Measurements from ENCODE around the gene THOC5. TPM values are rescaled to one million over a fixed set of nuclear protein-coding genes. Genes with fewer than 3 reads are reported as not detected.

THOC5 gene
- total RNA-seq, 1 donor from 2014 or later = 44.8 TPM

- Mint-ChIP-seq H3K4me3 (no peak overlapping the region), H3K9me3 (no peaks in the 10 kb centered on the region), H3K27ac (no peak overlapping the region), H3K36me3 (no peaks in the 10 kb centered on the region), H3K4me1 (peaks cover 16% of the 10 kb centered on the region), H3K27me3 (ENCODE audit: low read depth) (peaks cover 90% of the 10 kb centered on the region)
- TF ChIP-seq CTCF (IDR thresholded peaks at IDR 0.05; ENCODE audit: unreplicated experiment) = no peak
- no peak for DNase-seq (ENCODE audit: low spot score in 2 of 2, unreplicated experiment in 2 of 2)
These were observed 77.4 kb downstream of the THOC5 start for GRCh38 chr22:29476116-29476515.

DNA sequence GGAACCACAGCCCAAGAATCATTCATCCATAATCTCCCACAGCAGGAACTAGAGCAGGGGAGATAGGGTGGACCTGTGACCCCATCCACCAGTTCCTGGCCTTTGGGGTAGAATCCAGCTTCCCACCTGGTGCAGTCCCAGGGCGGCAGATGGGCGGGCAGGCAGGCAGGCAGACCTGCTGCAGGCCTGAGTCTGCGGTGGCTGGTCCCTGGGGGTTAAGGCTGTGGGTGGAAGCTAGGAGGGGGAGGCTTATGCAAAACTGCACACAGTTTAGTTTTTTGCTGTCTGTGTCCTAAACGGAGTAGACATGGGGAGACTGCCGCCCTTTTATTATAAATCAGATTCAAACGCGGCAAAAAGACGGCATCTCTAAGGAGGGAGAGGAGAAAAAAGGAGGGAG is 78.0 kb downstream of the THOC5 start:
- no peak for TF ChIP-seq CTCF (IDR thresholded peaks at IDR 0.05; ENCODE audit: unreplicated experiment)
- no peak for DNase-seq (ENCODE audit: low spot score in 2 of 2, unreplicated experiment in 2 of 2)
- peaks cover 15% of the 10 kb centered on the region for H3K4me1 Mint-ChIP-seq
- H3K4me3 Mint-ChIP-seq = no peak overlapping the region
- H3K9me3 Mint-ChIP-seq = no peaks in the 10 kb centered on the region
- H3K27ac Mint-ChIP-seq = no peak overlapping the region
- H3K36me3 Mint-ChIP-seq = no peaks in the 10 kb centered on the region
- peaks cover 92% of the 10 kb centered on the region for H3K27me3 Mint-ChIP-seq (ENCODE audit: low read depth)

DNA sequence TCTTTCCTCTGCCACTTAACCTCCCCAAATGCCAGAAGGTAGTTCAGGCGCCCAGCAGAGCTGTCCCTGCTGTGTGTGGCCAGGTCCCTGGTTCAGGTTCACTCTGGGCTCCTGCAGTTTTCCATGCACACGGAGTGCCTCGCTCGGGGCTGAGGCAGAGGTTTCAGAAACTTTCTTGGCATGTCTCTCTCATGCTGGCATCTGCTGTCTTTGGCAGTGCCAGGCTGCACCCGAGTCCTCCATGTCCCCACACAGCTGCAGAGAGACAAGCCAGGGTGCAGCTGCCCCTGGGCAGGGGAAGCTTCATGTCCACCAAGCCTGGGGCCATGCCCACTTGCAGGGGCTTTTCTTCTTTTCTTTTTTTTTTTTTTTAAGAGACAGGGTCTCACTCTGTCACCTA is 80.6 kb downstream of the THOC5 start:
- Mint-ChIP-seq H3K27ac (no peak overlapping the region), H3K4me3 (no peak overlapping the region), H3K36me3 (no peaks in the 10 kb centered on the region), H3K4me1 (peaks cover 3% of the 10 kb centered on the region), H3K27me3 (ENCODE audit: low read depth) (peaks cover 95% of the 10 kb centered on the region), H3K9me3 (no peaks in the 10 kb centered on the region)
- no peak for DNase-seq (ENCODE audit: low spot score in 2 of 2, unreplicated experiment in 2 of 2)
- no peak for TF ChIP-seq CTCF (IDR thresholded peaks at IDR 0.05; ENCODE audit: unreplicated experiment)

GRCh38 chr22:29470159-29470855 is 83.2 kb downstream of the THOC5 start:
- H3K4me3 Mint-ChIP-seq = peak overlapping the region; percentile 63
- no peak overlapping the region for H3K27ac Mint-ChIP-seq
- peaks cover 84% of the 10 kb centered on the region for H3K27me3 Mint-ChIP-seq (ENCODE audit: low read depth)
- H3K9me3 Mint-ChIP-seq = no peaks in the 10 kb centered on the region
- DNase-seq (ENCODE audit: low spot score in 2 of 2, unreplicated experiment in 2 of 2) = peak; percentile 71 to 90
- TF ChIP-seq CTCF (IDR thresholded peaks at IDR 0.05; ENCODE audit: unreplicated experiment) = peak; percentile 99
- no peaks in the 10 kb centered on the region for H3K36me3 Mint-ChIP-seq
- H3K4me1 Mint-ChIP-seq = peaks cover 2% of the 10 kb centered on the region

DNA sequence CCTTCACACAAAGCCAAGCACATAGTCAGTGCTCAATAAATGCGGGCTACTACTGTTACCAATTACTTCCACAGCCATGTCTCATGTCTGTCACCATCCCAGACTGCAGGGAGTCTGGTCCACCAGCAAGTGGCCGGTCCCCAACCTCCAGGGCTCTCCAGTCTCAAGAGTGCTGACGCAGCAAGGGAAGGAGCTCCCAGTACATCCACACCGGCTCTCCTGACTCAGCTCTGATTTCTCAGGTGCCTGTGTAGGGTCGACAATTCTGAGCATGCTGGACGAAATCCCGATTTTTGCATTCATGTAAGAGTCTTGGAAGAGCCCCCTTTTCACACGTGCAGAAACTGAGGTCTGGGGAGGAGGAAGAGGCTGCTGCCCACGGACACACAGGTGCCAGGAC is 83.8 kb downstream of the THOC5 start:
- TF ChIP-seq CTCF (IDR thresholded peaks at IDR 0.05; ENCODE audit: unreplicated experiment) = no peak
- Mint-ChIP-seq H3K4me3 (peak overlapping the region; percentile 63), H3K27me3 (ENCODE audit: low read depth) (peaks cover 82% of the 10 kb centered on the region), H3K9me3 (no peaks in the 10 kb centered on the region), H3K4me1 (peaks cover 2% of the 10 kb centered on the region), H3K36me3 (no peaks in the 10 kb centered on the region), H3K27ac (no peak overlapping the region)
- no peak for DNase-seq (ENCODE audit: low spot score in 2 of 2, unreplicated experiment in 2 of 2)
